Stimulated activated CD8-positive, alpha-beta memory T cell treated with anti-CD3 and anti-CD28 coated beads, Interleukin-15, amount 100 ng/mL, for 4 hours (primary cell): ENCODE data around the gene DDX25.

ENCODE experiments used
- DNase-seq, 2 donors: peaks; one replicate each; pipeline ENCODE4 v3.0.0-alpha.2; 2020; ENCODE audit warnings: low read depth in 2 of 2

The DDX25 gene

GRCh38 chr11:125977333-125977732, 73.0 kb downstream of the DDX25 start:
- DNase-seq: no peak

DNA sequence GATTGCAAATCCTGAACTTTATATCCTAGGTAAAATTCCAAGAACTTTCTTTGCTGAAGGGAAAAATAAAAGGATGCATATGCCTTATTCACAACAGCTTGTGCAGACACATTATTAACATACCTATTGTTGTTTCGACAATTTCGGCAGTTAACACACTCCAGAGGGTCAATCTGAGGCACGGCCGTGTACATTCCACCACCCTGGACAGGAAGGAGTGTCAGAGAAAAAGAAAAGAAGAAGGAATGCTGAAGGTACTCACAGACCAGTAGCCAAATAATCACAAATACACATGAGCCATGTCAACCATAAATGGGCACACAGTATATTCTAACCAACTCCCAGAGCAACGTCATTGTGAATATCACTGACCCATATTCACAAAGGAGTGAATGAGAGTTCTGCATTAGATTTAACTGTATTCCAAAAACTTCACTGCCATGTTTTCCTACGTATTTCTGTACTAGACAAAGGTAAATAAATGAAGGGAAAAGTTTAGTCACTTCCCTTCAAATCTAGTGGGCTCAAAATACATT, 73.9 kb downstream of the DDX25 start:
- no peak for DNase-seq
